Measurements from ENCODE around the gene NR1H2. TPM values are rescaled to one million over a fixed set of nuclear protein-coding genes. Genes with fewer than 3 reads are reported as not detected.
A peak's percentile ranks its signal among the peaks of the same experiment; 100 is the strongest.
"Not testable (repeated sequence)": the region's sequence is repeated elsewhere in the genome, so short reads cannot be mapped to it uniquely, and the experiment has no call there.

NR1H2 gene
- total RNA-seq, 1 donor from 2014 or later, result 33.4 TPM

DNA sequence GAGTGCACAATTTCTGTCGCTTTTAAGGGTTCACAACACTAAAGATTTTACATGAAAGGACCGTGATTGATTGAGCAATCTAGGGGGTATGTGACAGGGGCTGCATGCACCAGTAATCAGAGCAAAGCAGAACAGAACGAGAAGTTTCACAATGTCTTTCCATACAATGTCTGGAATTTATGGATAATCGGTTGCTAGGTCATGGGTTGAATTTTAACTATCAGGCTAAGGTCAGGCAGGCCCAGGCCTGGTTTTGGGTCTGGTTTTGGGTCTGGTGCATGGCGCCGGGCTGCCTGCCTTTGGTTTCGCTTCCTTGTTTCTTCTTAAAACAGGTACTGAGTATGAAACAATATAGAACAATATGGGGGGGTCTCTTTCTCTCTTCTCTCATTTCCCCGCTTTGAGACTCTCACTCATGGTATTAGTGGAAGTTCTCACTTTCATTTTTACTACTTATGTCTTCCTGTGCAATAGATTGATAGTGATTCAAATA is 29.1 kb upstream of the NR1H2 start:
- not testable (repeated sequence) for ATAC-seq

DNA sequence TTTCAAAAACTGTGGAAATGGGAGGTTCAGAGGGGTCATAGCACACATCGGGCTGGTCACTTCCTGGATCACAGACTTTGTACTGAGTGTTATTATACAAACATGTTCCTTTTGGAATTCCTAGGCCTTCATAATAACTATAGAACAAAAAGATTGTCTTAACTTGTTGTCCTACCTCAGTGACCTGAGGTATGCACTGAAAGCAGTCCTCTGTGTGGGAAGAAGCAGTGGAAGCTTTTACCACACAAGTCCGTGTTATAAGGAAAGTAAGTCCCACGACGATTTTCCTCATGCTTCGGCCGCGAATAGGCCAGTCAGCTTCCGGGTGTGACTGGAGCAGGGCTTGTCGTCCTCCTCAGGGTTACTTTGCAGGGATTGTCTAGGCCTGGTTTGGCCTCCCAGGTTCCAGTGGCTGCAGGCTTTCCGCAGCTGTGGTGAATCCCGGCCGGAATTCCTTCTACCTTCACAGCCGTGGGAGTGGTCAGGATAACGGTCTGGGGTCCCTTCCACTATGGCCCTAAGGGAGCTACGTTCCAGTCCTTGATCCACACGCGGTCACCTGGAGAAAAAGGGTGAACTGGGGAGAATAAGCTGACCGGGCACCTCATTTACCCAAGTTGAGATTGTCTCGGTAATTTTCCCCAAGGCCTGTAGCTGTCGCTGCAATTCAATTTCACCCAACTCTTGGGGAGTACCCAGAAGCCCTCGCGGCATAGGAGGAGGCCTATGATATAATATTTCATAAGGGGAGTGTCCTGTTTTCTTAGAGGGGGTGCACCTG is 26.8 kb upstream of the NR1H2 start:
- no peak for ATAC-seq

DNA sequence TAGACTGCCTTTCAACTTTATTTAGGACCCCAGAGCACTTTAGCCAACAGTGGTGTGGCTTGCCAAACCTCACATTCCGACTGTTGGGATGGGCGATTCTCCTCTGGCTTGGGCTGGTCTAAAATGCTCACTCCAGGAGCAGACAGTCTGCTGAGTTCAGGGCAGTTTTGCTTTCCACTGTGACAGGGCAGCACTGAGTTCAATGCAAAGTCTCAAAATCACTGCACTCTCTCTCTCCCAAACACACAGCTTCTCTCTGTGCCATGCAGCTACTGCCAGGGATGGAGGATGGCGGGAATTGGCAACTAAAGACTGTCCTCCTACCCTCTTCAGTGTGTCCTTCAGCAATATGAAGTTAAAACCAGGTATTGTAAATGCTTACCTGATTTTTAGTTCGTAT is 24.0 kb upstream of the NR1H2 start:
- no peak for ATAC-seq

DNA sequence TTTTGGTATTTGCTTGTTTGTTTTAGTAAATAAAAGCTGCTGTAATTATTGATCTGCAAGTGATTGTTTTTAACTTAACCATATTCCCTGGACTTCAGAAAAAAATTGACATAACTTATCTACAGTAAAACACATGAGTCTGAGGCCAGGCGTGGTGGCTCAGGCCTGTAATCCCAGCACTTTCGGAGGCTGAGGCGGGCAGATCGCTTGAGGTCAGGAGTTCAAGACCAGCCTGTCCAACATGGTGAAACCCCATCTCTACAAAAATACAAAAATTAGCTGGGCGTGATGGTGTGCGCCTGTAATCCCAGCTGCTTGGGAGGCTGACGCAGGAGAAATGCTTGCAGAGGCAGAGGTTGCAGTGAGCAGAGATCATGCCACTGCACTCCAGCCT is 22.8 kb upstream of the NR1H2 start:
- not testable (repeated sequence) for ATAC-seq

DNA sequence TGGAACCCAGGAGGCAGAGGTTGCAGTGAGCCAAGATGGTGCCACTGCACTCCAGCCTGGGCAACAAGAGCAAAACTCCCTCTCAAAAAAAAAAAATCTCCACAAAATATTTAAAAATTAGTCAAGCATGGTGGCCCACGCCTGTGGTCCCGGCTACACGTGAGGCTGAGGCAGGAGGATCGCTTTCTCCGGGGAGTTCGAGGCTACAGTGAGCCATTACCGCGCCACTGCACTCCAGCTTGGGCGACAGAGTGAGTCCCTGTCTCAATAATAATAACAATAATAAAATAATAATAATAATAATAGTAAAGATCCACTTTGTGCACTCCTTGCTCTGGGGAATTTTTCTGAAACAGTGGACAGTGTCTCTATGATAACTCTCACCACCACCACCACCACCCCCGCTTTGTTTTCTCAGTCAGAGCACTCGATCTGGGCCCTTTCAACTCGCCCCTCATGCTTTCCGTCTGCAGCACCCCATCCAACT is 19.5 kb upstream of the NR1H2 start:
- ATAC-seq, result no peak

DNA sequence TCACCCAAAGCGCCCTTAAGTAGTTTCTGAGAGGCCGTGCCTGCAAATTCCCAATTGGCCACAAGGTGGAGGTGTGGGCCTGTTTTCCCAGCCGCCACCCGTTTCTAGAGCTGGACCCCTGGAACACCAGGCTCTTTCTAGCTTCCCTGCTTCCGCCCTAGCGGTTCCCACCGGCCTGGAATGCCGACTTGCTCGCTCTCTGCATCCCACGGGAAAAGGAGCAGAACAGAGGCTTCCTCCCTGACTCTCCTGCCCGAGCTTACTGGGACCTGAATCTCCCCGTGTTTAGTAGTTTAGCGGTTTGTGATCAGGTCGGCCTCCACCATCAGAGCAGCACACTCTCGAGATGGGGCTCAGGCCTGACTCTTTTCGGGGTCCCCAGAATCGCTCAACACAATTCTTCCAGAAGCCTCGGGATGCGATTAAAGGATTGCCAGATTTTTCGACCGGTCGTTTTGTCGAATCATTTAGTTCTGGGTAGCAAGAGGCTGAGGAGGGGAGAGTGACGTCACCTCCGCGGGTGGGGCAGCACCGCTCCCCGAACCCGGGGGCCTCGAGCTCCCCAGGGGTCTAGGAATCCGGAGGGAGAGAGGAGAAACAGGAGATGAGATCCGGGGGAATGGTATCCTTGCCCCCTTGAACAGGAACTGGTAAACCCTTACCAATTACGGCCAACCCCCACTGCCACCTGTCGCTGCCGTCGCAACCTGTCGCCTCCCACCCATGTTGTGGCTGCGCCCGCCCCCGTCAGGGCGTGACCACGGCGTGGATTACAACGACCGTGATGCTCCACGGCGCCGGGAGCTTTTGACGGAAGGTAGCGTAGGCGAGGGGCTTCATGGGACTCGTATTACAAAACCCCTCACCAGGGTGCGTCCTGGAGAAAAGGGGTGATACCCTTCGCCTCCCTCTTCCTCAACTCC is 18.8 kb upstream of the NR1H2 start:
- peak; percentile 62 for ATAC-seq

DNA sequence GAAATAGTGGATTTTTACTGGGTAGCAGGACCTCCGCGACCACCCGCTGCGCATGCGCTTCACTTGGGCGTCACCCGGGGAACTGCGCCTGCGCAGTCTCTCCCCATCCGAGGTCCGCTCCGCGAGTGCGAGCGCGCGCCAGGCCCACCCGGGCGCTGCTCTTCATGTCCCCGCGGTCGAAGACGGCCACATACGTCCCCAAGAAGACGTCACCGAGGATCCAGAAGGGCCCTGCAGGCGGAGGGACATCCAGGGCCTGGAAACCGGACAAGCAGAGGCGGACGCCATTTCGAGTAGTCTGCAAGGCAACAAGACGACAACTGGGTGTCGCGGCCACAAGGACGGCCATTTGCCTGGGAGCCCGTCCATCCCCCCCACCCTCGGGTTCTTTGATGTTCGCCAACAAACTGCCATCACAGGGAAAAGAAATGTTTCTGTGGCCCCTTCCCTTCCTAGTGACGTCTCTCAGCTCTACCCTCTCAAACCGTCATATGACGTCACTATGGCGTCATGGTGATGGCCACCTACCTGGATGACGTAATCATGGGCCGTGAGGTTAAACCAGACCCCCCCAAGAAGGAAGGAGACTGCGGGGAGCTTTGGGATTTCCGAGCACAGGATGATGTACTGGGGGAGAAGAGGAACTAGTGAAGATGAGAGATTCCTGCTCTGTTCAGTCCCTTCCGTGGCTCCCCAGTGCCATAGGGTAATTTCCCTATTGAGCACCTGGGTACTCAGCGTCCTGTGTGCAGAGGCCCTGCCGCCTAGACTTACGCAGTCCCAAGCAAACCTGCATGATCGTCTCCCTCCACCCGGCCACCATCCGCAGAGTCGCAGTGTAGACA is 17.6 kb upstream of the NR1H2 start:
- peak; percentile 39 for ATAC-seq

DNA sequence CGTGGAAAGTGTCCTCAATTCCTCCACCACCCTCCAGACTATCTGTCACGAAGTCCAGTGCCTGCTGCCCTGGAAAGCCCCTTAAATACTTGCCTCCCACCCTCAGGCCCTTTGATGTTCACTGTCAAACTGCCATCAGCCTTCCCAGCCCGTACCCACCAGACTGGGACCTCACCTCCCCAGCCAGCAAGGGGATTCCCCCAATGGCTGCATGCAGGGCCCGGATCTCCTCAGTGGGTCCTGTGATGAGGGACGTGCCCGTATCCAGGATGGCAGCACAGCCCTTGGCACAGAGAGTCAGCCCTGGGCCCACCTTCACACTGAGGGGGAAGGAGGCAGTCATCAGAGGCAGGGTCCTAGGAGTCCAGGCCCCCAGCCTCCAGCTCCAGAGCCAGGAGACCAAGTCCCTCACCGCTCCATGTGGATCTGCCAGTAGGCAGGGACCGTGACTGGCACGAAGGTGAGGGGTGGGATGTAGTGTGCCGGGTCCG is 16.9 kb upstream of the NR1H2 start:
- no peak for ATAC-seq

DNA sequence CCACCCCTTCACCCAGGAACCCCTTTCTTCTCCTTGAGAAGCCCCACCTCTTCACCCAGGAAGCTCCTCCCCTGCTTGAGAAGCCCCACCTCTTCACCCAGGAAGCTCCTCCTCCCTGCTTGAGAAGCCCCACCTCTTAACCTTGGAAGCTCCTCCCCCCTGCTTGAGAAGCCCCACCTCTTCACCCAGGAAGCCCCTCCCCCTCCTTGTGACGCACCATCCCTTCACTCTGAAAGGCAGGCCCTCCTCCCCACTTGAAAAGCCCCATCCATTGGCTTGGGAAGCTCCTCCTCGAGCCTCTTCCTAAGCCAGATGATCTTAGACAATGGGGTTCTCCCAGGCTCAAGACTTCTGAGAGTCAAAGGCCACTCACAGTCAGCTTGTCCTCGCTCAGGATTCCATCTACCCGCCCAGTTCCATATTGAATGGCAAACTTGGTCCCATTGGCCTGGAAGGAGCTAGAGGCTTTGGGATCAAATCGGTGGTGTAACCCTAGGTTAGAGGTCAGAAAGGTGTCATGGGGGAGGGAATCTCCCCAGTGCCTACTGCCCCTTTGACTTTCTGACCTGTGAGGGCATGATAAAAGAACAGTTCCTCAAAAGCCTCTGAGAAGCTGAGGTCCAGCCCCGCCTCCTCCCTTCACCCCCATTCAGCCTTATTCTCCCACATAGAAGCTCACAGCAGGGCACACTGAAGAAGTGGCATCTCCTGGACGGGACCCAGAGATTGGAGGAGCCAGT is 14.8 kb upstream of the NR1H2 start:
- no peak for ATAC-seq

DNA sequence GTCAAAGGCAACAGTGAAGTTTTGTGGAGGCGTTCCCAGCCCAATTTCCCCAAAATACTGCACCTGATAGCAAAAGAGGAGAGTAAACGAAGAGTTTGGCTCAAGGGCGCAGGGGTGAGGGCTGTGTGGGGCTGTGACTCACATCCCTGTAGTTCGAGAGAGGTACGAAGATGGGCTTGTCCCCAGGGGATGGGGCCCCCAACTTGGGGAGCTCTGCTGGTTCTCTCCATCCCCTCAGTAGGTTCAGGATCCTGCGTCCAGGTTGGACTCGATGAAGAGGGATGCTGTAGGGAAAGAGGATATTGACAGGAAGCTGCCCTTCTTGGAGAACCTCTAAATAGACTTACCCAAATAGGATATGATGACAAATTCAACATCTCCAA is 14.2 kb upstream of the NR1H2 start:
- no peak for ATAC-seq

DNA sequence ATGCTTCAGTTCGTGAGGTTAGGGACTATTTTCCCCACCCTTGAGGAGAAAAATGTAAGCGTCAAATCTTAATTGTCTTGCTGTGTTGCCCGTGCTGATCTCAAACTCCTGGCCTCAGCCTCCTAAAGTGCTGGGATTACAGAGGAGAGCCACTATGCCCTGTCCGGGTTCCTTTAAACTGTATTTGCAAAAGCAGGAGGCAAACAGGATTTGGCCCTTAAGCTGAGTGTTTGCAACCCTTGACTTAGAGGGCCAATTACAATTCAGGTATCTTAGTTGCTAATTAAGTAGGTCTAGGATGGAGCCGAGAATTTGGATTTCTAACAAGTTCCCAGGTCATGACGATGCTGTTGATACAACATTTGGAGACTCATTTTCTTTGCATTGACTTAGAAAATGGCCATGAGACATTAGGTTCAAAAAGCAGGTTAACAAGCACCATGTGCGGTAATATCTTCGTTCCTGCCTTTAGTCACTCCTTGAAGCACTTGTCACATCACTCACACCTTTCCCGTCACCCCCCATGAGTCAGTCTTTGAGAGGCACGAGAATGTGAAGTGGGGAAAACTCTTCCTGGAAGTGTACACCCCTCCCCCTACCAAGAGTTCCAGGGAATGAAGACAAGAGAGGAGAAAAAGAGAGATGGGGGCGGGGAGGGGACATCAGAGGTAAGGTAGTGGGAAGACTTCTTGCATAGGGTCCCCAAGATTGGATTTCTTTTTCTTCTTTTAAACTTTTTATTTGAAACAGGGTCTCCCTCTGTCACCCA is 13.4 kb upstream of the NR1H2 start:
- ATAC-seq, result no peak

DNA sequence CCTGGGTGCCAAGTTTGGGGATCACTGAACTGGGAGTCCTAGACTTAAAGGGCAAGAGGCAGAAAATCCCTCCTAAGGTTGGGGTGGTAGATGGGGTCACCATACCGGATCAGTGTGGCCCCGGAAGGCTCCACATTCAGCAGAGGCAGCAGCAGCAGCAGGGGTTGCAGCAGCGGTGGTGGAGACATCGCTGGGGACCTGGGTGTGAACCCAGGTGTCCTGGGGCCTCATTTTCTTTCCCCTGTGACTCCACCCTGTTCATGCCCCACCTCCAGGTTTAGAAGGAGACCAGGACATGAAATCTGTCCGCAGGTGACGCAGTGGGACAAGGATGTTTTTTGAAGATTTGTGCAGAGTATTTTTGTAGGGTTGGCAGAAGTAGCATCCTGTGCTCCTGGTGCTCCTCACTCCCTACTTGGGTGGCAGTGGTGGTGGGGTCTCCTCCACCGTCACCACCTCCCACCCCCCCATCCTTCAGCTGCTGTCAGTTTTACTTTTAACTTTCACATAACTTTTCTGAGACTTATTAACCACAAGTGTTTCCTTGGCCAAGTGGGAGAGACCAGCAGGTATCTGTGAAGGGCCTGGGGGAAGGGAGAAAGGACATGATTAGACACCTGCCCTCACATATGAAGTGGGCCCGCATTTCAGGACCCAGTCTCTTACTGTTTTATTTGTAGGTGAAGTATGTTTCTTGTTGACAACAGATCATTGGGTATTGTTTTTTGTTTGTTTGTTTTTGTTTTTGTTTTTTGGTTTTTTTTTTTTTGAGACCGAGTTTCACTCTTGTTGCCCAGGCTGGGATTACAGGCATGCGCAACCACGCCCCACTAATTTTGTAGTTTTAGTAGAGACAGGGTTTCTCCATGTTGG is 10.6 kb upstream of the NR1H2 start, which contains the start of gene NAPSA:
Gene NAPSA (minus strand): TSS at position 206 of the 873 bp plus-strand sequence. CDS start 18 bp downstream, at position 188.
- no peak for ATAC-seq

DNA sequence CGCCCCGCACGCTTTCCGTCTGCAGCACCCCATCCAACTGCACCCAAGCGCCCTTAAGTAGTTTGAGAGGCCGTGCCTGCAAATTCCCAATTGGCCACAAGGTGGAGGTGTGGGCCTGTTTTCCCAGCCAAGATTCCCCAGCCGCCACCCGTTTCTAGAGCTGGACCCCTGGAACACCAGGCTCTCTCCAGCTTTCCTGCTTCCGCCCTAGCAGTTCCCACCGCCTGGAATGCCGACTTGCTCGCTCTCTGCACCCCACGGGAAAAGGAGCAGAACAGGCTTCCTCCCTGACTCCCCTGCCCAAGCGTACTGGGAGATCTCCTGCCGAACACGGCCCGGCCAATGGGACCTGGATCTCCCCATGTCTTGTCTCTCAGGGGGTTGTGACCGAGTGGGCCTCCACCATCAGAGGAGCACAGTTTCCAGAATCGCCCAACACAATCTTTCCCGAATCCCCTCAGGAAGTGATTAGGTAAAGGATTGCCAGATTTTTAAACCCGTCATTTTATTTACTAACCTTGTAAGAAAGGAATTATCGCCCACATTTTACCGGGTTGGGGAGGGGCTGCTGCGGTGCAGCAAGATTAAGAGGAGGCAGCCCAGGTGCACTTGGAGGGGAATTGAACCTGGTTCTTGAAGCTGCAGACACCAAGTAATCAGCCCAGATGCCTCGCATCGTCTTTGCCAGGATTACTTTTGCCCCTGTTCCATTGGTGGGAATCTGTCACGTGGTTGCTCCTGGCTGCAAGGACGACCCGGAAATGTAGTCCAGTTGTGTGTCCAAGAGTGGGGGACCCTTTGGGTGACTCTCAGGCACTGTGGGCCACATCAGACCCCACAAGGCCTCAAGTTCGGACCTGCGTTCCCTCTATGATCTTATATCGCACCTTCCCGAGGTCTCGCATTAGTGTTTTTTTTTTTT is 7.3 kb upstream of the NR1H2 start:
- ATAC-seq, result peak; percentile 83

DNA sequence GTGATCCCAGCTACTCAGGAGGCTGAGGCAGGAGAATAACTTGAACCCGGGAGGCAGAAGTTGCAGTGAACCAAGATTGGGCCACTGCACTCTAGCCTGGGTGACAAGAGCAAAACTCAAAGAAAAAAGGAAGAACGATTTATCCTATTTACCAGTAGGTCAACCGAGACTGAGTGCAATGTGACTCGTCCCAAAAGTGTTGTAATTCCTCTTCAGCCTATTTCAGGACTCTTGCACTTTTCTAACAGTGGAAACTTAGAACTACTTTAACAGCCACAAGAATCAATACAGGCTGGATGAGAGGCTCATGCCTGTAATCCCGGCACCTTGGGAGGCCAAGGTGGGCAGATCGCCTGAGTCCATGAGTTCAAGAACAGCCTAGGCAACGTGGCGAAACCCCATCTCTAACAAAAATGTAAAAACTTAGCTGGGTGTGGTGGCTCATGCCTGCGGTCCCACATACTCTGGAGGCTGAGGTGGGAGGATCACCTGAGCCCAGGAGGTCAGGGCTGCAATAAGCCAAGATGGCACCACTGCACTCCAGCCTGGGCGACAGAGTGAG is 4.3 kb upstream of the NR1H2 start:
- ATAC-seq, result no peak

DNA sequence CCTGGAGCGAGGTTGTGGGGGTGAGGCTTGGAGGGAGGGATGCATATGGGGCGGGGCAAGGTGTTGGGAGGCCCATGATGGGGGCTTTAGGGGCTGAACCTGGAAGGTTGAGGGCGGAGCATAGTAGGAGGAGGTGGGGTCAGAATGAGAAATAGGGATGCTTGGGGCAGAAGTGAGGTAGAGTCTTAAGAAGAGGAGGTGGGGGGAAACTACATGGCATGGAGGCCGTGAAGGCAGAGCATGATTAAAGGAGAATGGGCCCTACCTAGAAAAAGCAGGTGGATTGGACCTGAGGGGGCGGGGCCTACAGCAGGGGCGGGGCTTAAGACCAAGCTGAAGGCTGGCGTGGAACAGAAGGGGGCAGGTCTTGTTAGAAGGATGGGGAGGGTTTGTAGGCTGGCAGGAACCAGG is 799 bp downstream of the NR1H2 start:
- peak; percentile 24 for ATAC-seq

DNA sequence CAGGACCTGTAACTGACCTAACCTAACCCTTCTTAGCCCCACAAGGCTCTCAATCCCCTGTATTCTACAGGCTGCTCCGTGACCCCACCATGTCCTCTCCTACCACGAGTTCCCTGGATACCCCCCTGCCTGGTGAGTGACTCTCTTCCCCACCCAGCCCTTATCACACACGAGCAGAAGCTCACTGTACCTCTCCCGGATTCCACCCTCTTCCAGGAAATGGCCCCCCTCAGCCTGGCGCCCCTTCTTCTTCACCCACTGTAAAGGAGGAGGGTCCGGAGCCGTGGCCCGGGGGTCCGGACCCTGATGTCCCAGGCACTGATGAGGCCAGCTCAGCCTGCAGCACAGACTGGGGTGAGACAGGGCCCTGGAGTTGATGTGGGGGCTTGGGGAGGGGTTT is 1.3 kb downstream of the NR1H2 start:
- no peak for ATAC-seq

DNA sequence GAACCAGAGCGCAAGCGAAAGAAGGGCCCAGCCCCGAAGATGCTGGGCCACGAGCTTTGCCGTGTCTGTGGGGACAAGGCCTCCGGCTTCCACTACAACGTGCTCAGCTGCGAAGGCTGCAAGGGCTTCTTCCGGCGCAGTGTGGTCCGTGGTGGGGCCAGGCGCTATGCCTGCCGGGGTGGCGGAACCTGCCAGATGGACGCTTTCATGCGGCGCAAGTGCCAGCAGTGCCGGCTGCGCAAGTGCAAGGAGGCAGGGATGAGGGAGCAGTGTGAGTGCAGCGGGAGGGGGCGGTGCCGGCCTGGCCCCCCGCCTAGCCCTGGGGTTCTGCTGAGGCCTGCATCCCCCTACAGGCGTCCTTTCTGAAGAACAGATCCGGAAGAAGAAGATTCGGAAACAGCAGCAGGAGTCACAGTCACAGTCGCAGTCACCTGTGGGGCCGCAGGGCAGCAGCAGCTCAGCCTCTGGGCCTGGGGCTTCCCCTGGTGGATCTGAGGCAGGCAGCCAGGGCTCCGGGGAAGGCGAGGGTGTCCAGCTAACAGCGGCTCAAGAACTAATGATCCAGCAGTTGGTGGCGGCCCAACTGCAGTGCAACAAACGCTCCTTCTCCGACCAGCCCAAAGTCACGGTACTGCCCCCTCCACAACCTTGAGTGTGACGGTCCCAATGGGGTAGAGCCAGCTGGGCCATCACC is 2.1 kb downstream of the NR1H2 start:
- ATAC-seq, result no peak

DNA sequence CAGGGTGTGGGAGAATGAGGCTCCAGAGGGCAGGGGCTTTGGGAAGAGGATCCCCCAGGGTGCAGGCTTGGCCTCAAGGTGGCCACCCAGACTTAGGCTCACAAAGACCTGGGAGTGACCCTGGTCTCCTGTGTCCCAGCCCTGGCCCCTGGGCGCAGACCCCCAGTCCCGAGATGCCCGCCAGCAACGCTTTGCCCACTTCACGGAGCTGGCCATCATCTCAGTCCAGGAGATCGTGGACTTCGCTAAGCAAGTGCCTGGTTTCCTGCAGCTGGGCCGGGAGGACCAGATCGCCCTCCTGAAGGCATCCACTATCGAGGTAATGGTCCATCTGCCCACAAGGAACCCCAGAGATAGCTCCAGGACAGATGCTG is 2.6 kb downstream of the NR1H2 start:
- ATAC-seq, result no peak
